ENCODE results near the gene HOXA11. TPM values are rescaled to one million over a fixed set of nuclear protein-coding genes. Genes with fewer than 3 reads are reported as not detected.

HOXA11 gene
- polyA plus RNA-seq, 1 of the 3 experiments (the other 2 are of a cell fraction): not detected

GRCh38 chr7:27143023-27143949 lies 41.7 kb downstream of the HOXA11 start, which contains the start of gene HOXA5 (continued):
- TF ChIP-seq REST (IDR thresholded peaks at IDR 0.05; ENCODE audit: low read depth, low read length) (no peak), RXRA (IDR thresholded peaks at IDR 0.05; ENCODE audit: borderline replicate concordance, low read depth) (no peak), MEF2A (IDR thresholded peaks at IDR 0.05; ENCODE audit: borderline replicate concordance, low read depth) (no peak), ELF1 (IDR thresholded peaks at IDR 0.05) (no peak), RFX5 (IDR thresholded peaks at IDR 0.05; ENCODE audit: low read length) (no peak), USF1 (IDR thresholded peaks at IDR 0.05; ENCODE audit: borderline replicate concordance, low read depth) (peak; percentile 37; the same call in 1 of the 2 replicates), JUND (IDR thresholded peaks at IDR 0.05) (no peak), PBX3 (IDR thresholded peaks at IDR 0.05) (no peak), RAD21 (IDR thresholded peaks at IDR 0.05; ENCODE audit: low read length) (peak; percentile 63), MAX (IDR thresholded peaks at IDR 0.05; ENCODE audit: low read depth) (no peak), EZH2phosphoT487 (IDR thresholded peaks at IDR 0.05; ENCODE audit: borderline replicate concordance, low read depth) (0 out of 2 replicates have a peak, but pooled peaks have one; percentile 16), CHD2 (IDR thresholded peaks at IDR 0.05; ENCODE audit: low read length, partially characterized antibody) (no peak), TAF1 (IDR thresholded peaks at IDR 0.05; ENCODE audit: borderline replicate concordance, low read depth, low read length) (no peak), EP300 (IDR thresholded peaks at IDR 0.05; ENCODE audit: borderline replicate concordance in 1 of 2, low read depth in 1 of 2, low read length in 1 of 2) (no peak), ZBTB33 (IDR thresholded peaks at IDR 0.05; ENCODE audit: borderline replicate concordance, low read depth) (no peak), USF2 (IDR thresholded peaks at IDR 0.05; ENCODE audit: borderline replicate concordance, low read depth, low read length) (no peak)
